ENCODE data around the gene COX20. TPM values are rescaled to one million over a fixed set of nuclear protein-coding genes. Genes with fewer than 3 reads are reported as not detected.
"Not testable (repeated sequence)": the region's sequence is repeated elsewhere in the genome, so short reads cannot be mapped to it uniquely, and the experiment has no call there.

Gene COX20
- total and polyA plus RNA-seq, 2 of the 4 experiments (the other 2 are of a cell fraction): 13.3 to 27.0 TPM

DNA sequence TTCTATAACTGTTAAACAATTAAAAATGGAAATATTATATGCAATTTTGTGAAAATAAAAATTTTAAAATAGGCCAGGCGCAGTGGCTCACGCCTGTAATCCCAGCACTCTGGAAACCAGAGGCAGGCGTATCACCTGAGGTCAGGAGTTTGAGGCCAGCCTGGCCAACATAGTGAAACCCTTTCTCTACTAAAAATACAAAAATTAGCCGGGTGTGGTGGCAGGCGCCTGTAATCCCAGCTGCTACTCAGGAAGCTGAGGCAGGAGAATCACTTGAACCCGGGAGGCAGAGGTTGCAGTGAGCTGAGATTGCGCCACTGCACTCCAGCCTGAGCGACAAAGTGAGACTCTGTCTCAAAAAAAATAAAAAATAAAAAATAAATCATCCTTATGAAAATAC is 2.2 kb upstream of the COX20 start:
- dilution Hi-C loops (cut with HindIII; ENCODE audit: low sequenced_read_pairs, unreplicated experiment); H2BK120ac ChIP-seq (ENCODE audit: low read depth, low read length); BruUV-seq (replicated peaks); H4K5ac ChIP-seq (ENCODE audit: low read depth, low read length); H4K20me1 ChIP-seq (ENCODE audit: insufficient read depth, low read length); H2AFZ ChIP-seq (replicated peaks; ENCODE audit: low read length, poor library complexity); H2AK5ac ChIP-seq (ENCODE audit: low read depth, low read length); ATAC-seq (ENCODE audit: low read depth); H4K91ac ChIP-seq (ENCODE audit: insufficient read depth, low read depth, low read length); H3K27me3 ChIP-seq (ENCODE audit: control insufficient read depth, insufficient read depth, low read length); H3K23ac ChIP-seq (ENCODE audit: low read depth, low read length); H2AK9ac ChIP-seq (replicated peaks; ENCODE audit: low read depth, low read length, poor library complexity); POLR2A ChIA-PET (ENCODE audit: unreplicated experiment); H3K14ac ChIP-seq (replicated peaks; ENCODE audit: low read depth, low read length); H3K4me3 ChIP-seq (ENCODE audit: insufficient read depth, low read depth, low read length); H3K18ac ChIP-seq (ENCODE audit: low read depth, low read length); H2BK15ac ChIP-seq (ENCODE audit: low read depth, low read length); H3K9me3 ChIP-seq (ENCODE audit: control insufficient read depth, insufficient read depth, low read length); H3K4me1 ChIP-seq (ENCODE audit: control insufficient read depth, insufficient read depth, low read length); intact Hi-C loops (cut with micrococcal nuclease); DNase-seq; H3K56ac ChIP-seq (ENCODE audit: extremely low read depth, insufficient read depth, low read length); H3K36me3 ChIP-seq (ENCODE audit: control insufficient read depth, insufficient read depth, low read length); H3K9me1 ChIP-seq (ENCODE audit: insufficient read depth, low read length); H2BK20ac ChIP-seq (ENCODE audit: low read depth, low read length): not testable (repeated sequence)
- H4K8ac ChIP-seq (ENCODE audit: low read depth in 2 of 2, low read length in 2 of 2): peak overlapping the region in 1 of 2 experiments; percentile 46; a peak in 3 of 4 replicates
- peak overlapping the region; percentile 87 for H3K4me2 ChIP-seq (ENCODE audit: low read depth, low read length)
- peak overlapping the region; percentile 97 for H3K27ac ChIP-seq (ENCODE audit: insufficient read depth, low read length)
- peak overlapping the region; percentile 91; the same call in 1 of the 2 replicates for H3K9ac ChIP-seq (ENCODE audit: low read depth, low read length)
- H2BK5ac ChIP-seq (ENCODE audit: low read depth, low read length, poor library complexity, severe bottlenecking): peak overlapping the region; percentile 97
- in situ Hi-C loops (cut with MboI; ENCODE audit: low sequenced_read_pairs): loop anchor here (10.0 kb wide), 1 partner anchor 212 kb away; no protein-coding TSS in a partner anchor
- peak overlapping the region; percentile 83 for H3K4ac ChIP-seq (ENCODE audit: low read depth, low read length)
- WGBS, 2 experiments (ENCODE audit: extremely low coverage in 2 of 2, insufficient read length in 1 of 2): no CpG with 5 or more reads among the region's 8 CpGs
- CTCF ChIA-PET: interaction anchor here (0.6 to 1.0 kb wide), 2 partner anchors 209 to 1598 kb away, joined by 4 to 6 read pairs; no protein-coding TSS in a partner anchor
- H3K79me1 ChIP-seq (ENCODE audit: low read depth in 1 of 2, low read length in 2 of 2): peaks cover 4 to 13% of the 10 kb centered on the region in 2 experiments; a peak in 3 of 4 replicates

Measured in IMR-90 (cell line).